Measurements from ENCODE around the gene LCLAT1.

LCLAT1 gene

GRCh38 chr2:30488012-30488659 lies 41.1 kb downstream of the LCLAT1 start:
- TF ChIP-seq SIN3A (IDR thresholded peaks at IDR 0.05; ENCODE audit: borderline replicate concordance, insufficient read depth, low read length): no peak
- no peak for TF ChIP-seq POLR2AphosphoS5 (IDR thresholded peaks at IDR 0.05; ENCODE audit: low read depth, low read length)
- no peak for TF ChIP-seq TAF1 (IDR thresholded peaks at IDR 0.05; ENCODE audit: borderline replicate concordance, insufficient read depth, low read length)
- no peak for TF ChIP-seq FOXP2 (optimal IDR thresholded peaks at IDR 0.05; ENCODE audit: borderline replicate concordance, extremely low read depth, extremely low read length, insufficient read depth)
- TF ChIP-seq REST (IDR thresholded peaks at IDR 0.05; ENCODE audit: insufficient read depth in 1 of 2, low read depth in 2 of 2, low read length in 2 of 2): no peak

- TF ChIP-seq FOXP2 (optimal IDR thresholded peaks at IDR 0.05; ENCODE audit: borderline replicate concordance, extremely low read depth, extremely low read length, insufficient read depth) (no peak), TAF1 (IDR thresholded peaks at IDR 0.05; ENCODE audit: borderline replicate concordance, insufficient read depth, low read length) (no peak), SIN3A (IDR thresholded peaks at IDR 0.05; ENCODE audit: borderline replicate concordance, insufficient read depth, low read length) (no peak), POLR2AphosphoS5 (IDR thresholded peaks at IDR 0.05; ENCODE audit: low read depth, low read length) (no peak), REST (IDR thresholded peaks at IDR 0.05; ENCODE audit: insufficient read depth in 1 of 2, low read depth in 2 of 2, low read length in 2 of 2) (no peak)
Measured at GRCh38 chr2:30491225-30491624, 44.2 kb downstream of the LCLAT1 start.

GRCh38 chr2:30492185-30492584 lies 45.1 kb downstream of the LCLAT1 start:
- no peak for TF ChIP-seq REST (IDR thresholded peaks at IDR 0.05; ENCODE audit: insufficient read depth in 1 of 2, low read depth in 2 of 2, low read length in 2 of 2)
- TF ChIP-seq SIN3A (IDR thresholded peaks at IDR 0.05; ENCODE audit: borderline replicate concordance, insufficient read depth, low read length): no peak
- no peak for TF ChIP-seq TAF1 (IDR thresholded peaks at IDR 0.05; ENCODE audit: borderline replicate concordance, insufficient read depth, low read length)
- no peak for TF ChIP-seq FOXP2 (optimal IDR thresholded peaks at IDR 0.05; ENCODE audit: borderline replicate concordance, extremely low read depth, extremely low read length, insufficient read depth)
- TF ChIP-seq POLR2AphosphoS5 (IDR thresholded peaks at IDR 0.05; ENCODE audit: low read depth, low read length): no peak

- TF ChIP-seq FOXP2 (optimal IDR thresholded peaks at IDR 0.05; ENCODE audit: borderline replicate concordance, extremely low read depth, extremely low read length, insufficient read depth): no peak
- TF ChIP-seq SIN3A (IDR thresholded peaks at IDR 0.05; ENCODE audit: borderline replicate concordance, insufficient read depth, low read length): no peak
- TF ChIP-seq POLR2AphosphoS5 (IDR thresholded peaks at IDR 0.05; ENCODE audit: low read depth, low read length): no peak
- TF ChIP-seq REST (IDR thresholded peaks at IDR 0.05; ENCODE audit: insufficient read depth in 1 of 2, low read depth in 2 of 2, low read length in 2 of 2): no peak
- TF ChIP-seq TAF1 (IDR thresholded peaks at IDR 0.05; ENCODE audit: borderline replicate concordance, insufficient read depth, low read length): no peak
Measured at GRCh38 chr2:30492619-30493018, 45.6 kb downstream of the LCLAT1 start.
